HFF-Myc (cell line): Measurements from ENCODE around the gene THOC1.

Experiments
- DNase-seq: peaks from one replicate; pipeline ENCODE4 v3.0.0-alpha.2; 2011; ENCODE audit warnings: low read depth; ENCODE audit errors: extremely low read depth
- H3K4me3 ChIP-seq: replicated peaks from 2 replicates; pipeline ENCODE4 v1.5.1; 2011; ENCODE audit warnings: low read depth, mild to moderate bottlenecking, control low read depth, low read length
- TF ChIP-seq, protein P1 (sequence below): IDR thresholded peaks from 2 replicates; pipeline ENCODE4 v1.5.1; 2012; ENCODE audit warnings: mild to moderate bottlenecking, low read depth, low read length, control low read depth; ENCODE audit errors: missing control alignments

THOC1 gene

DNA sequence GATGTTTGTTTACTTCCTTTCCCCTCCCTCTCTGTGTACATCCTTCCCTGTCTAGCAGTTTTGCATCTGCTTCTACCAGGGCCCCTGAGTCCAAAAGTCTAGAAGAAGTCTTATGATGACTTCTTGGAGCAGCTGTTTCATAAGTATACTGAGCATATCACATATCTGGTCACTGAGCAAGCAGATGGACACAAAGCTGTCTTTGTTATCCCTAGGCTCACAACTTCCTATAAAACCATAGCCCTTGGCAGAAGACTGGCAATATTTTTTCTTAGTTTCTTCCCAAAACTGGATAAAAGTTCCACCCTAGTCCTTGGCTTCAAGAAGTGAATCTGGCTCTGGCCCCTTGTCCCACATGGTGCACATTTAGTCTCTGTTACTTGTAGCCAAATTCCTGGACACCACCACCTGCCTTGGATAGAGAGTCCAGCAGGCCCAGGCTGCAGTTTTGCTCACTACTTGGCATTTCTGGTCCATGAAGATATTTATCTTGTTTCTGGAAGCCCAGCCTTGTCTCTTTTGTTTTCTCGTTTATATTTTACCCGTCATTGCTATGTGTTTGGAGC is 22.5 kb downstream of the THOC1 start:
- no peak overlapping the region for H3K4me3 ChIP-seq
- TF ChIP-seq, protein P1, sequence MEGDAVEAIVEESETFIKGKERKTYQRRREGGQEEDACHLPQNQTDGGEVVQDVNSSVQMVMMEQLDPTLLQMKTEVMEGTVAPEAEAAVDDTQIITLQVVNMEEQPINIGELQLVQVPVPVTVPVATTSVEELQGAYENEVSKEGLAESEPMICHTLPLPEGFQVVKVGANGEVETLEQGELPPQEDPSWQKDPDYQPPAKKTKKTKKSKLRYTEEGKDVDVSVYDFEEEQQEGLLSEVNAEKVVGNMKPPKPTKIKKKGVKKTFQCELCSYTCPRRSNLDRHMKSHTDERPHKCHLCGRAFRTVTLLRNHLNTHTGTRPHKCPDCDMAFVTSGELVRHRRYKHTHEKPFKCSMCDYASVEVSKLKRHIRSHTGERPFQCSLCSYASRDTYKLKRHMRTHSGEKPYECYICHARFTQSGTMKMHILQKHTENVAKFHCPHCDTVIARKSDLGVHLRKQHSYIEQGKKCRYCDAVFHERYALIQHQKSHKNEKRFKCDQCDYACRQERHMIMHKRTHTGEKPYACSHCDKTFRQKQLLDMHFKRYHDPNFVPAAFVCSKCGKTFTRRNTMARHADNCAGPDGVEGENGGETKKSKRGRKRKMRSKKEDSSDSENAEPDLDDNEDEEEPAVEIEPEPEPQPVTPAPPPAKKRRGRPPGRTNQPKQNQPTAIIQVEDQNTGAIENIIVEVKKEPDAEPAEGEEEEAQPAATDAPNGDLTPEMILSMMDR, result no peak
- no peak for DNase-seq

DNA sequence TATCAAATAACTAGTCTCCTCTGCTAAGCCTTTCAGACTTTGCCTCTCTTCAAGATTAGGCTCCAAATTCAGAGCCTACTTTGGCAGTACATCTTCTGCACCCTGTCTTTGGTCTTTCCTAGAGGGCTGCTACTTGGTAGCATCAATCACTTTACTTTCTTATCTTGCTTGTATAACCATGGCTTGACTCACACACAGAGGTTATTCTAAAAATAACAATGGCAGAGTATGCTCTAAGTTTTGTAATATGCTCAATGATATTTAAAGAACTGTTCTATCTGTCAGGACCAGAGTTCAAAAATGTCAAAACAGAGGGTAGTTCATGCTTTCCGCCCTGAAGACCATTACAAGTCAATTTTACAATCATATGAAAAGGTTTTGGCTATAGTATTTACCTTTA is 27.7 kb downstream of the THOC1 start:
- H3K4me3 ChIP-seq, result no peak overlapping the region
- DNase-seq, result no peak
- TF ChIP-seq, protein P1, result no peak

DNA sequence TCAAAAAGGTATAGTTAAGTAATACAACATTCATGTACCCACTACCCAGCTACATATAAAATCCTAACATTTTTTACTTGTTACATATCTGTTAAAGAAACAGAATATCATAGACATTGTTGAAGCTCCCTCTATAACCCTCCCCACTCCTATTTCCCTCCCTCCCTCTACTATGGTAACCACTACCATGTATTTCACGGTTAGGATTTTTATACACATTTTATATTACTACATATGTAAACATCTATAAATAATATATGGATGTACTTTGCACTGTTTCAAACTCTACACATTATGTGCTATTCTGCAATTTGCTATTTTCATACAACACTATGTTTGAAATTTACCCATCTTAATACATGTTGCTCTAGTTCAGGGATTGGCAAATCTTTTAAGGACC is 36.3 kb downstream of the THOC1 start:
- TF ChIP-seq, protein P1, result no peak
- no peak for DNase-seq

DNA sequence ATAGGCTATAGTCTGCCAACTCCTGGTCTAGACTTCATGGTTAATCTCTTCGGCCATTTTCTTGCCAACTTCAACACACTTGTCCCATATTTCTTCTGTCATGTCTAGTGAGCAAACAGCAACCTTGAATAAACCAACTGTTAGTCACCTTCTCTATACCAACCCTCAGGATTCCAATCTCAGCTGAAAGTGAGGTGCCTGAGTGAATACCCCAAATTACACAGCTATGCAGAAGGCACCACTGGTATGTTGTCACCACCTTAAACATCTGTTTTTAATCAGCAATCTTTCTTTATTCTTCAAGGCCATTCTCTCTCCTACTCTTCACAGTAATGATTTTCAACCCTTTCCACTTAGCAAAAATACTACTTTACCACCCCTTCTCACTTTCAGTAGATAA is 39.3 kb downstream of the THOC1 start:
- DNase-seq, result no peak
- TF ChIP-seq, protein P1, result no peak

More for the DNA sequence above, 36.3 kb downstream of the THOC1 start:
- H3K4me3 ChIP-seq, result no peak overlapping the region

DNA sequence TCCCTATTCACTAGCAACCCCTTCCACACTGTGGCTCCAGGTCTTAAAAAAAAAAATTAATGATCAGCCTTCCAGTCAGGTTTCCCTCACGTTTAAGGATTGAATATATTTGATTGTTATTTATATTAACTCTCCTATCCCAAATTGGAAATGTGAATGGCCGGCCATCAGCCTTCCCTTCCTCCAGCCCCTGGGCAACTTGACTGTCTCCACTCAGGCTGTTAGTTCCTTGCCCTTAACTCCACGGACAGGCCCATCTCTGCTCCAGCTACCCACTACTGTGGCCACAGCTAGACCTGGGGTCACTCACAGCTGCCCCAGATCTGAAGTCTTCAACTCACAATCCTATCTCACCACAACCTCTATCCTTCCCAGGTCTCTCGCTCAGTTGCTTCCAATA is 39.9 kb downstream of the THOC1 start:
- TF ChIP-seq, protein P1, result no peak
- no peak overlapping the region for H3K4me3 ChIP-seq
- no peak for DNase-seq

More for the DNA sequence above, 39.3 kb downstream of the THOC1 start:
- H3K4me3 ChIP-seq, result no peak overlapping the region

DNA sequence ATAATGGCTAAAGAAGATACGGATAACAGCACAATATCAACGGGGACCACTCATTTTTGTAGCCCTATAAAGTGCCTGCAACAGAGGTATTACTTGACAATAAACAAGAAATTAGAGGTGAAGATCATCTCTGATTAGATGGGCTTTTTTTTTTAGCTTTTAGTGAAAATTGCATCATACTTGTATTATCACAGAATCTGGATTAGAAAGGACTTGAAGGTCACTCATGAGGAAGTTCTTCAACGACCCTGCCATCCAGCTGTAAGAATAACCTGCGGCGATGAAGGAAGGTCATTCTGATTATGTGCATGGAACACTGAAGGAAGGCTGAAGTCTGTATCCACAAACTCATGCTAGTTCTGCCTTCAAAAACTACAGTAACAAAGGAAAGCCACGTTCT is 40.5 kb downstream of the THOC1 start:
- no peak overlapping the region for H3K4me3 ChIP-seq
- TF ChIP-seq, protein P1, result no peak
- no peak for DNase-seq

DNA sequence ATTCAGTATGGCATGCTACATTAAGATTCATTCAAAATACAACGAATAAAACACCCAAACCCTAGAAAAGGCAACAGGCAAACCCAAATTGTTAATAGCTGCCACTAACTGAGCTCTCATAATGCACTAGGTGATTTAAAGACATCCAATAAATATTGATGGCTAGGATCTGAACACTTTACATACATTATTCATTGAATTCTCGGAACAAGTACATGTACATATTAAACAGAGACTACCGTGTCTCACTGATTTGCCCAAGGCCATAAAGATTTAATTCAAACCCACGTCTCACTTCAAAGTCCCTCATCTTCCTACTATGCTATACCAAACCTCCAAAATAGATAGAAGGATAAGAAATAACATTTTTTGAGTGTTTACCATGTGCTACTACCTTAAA is 42.1 kb downstream of the THOC1 start:
- no peak overlapping the region for H3K4me3 ChIP-seq
- DNase-seq, result no peak
- TF ChIP-seq, protein P1, result no peak
